HG03108 (cell line): ENCODE measurements around the gene ZNF804B.

Experiments
- ATAC-seq: cut with Tn5 transposase; IDR thresholded peaks from one replicate; pipeline ENCODE4 v1.9.1; 2021; ENCODE audit warnings: moderate library complexity; ENCODE audit not compliant: unreplicated experiment

The ZNF804B gene

GRCh38 chr7:89247207-89247606 is 487.7 kb downstream of the ZNF804B start:
- ATAC-seq, result no peak

GRCh38 chr7:89259085-89259484 is 499.6 kb downstream of the ZNF804B start:
- no peak for ATAC-seq

- no peak for ATAC-seq
Observed at GRCh38 chr7:89264126-89264525, 504.6 kb downstream of the ZNF804B start.

GRCh38 chr7:89265631-89266030 is 506.1 kb downstream of the ZNF804B start:
- ATAC-seq, result no peak

GRCh38 chr7:89283302-89283701 is 523.8 kb downstream of the ZNF804B start:
- no peak for ATAC-seq

- ATAC-seq, result no peak
Observed at GRCh38 chr7:89308535-89308934, 549.0 kb downstream of the ZNF804B start.

- no peak for ATAC-seq
Observed at GRCh38 chr7:89311886-89312285, 552.4 kb downstream of the ZNF804B start.

GRCh38 chr7:89312551-89312950 is 553.1 kb downstream of the ZNF804B start:
- no peak for ATAC-seq

- ATAC-seq, result no peak
Observed at GRCh38 chr7:89316584-89317251, 557.2 kb downstream of the ZNF804B start.

GRCh38 chr7:89332026-89332425 is 572.5 kb downstream of the ZNF804B start:
- ATAC-seq, result no peak

- no peak for ATAC-seq
Observed at GRCh38 chr7:89334797-89335196, 575.3 kb downstream of the ZNF804B start.

GRCh38 chr7:89335490-89335889 is 576.0 kb downstream of the ZNF804B start:
- no peak for ATAC-seq

- no peak for ATAC-seq
Observed at GRCh38 chr7:89336121-89336520, 576.6 kb downstream of the ZNF804B start.

- ATAC-seq, result no peak
Observed at GRCh38 chr7:89339748-89340147, 580.2 kb downstream of the ZNF804B start.

GRCh38 chr7:89357121-89357520 is 597.6 kb downstream of the ZNF804B start:
- ATAC-seq, result no peak

GRCh38 chr7:89377219-89377618 is 617.7 kb downstream of the ZNF804B start:
- no peak for ATAC-seq

GRCh38 chr7:89385411-89385810 is 625.9 kb downstream of the ZNF804B start:
- ATAC-seq, result no peak
